Heart left ventricle (tissue), 13 donors: Measurements from ENCODE around the gene YPEL3.

Experiments used
- CTCF ChIP-seq, 12 donors: fragments of 200-600 bp; sonication (generic) in 4 of 12; IDR thresholded peaks; one replicate each; pipeline versions ENCODE4 v1.5.0 to v1.8.0; 2018 to 2022; ENCODE audit warnings: antibody characterized with exemption in 12 of 12, mild to moderate bottlenecking in 5 of 12
- POLR2A ChIP-seq, 2 donors: fragments of 450-650 bp; IDR thresholded peaks; one replicate each; pipeline ENCODE4 v1.6.1; 2017; ENCODE audit warnings: antibody characterized with exemption in 2 of 2, mild to moderate bottlenecking in 2 of 2, moderate library complexity in 2 of 2
- donor health status: ischemic (EF 13 %, LVEDD 7.1; RV severe dilation, severe dysfunction).
- donor health status: DM: no; HTN: yes; CAD: no.
- donor health status: DM: no; HTN: no; CAD: no.
- donor health status: ischemic (EF 25% LVEDD 6.9; RV normal size, moderate dysfunction).
- donor health status: ischemic (EF 25% LVEDD 5.7; RV mildly dilated, moderate dysfunction).
- donor health status: ischemic (EF 35%, LVEDD 5.7; RV mildly dilated, moderate dysfunction).
- donor health status: nonischemic (EF 11% LVEDD 7.7; RV severe dilation, severe dysfunction).
- donor health status: DM: yes; HTN: yes; CAD: no.
- donor health status: PGD.
- donor health status: ischemic (EF 29% LVEDD 5.4; RV normal size, mild dysfunction).
- donor health status: nonischemic (EF 23%, LVEDD 6.1; RV moderate dilation, normal function).

- TF ChIP-seq POLR2A (IDR thresholded peaks at IDR 0.05) = peak; percentile 71 to 84
- TF ChIP-seq CTCF (IDR thresholded peaks at IDR 0.05) = no peak
These were observed at the start of gene YPEL3 for GRCh38 chr16:30096105-30096861.
